ENCODE data around the gene CORO1A. TPM values are rescaled to one million over a fixed set of nuclear protein-coding genes. Genes with fewer than 3 reads are reported as not detected.

CORO1A gene
- total RNA-seq, 1 donor from 2014 or later = 10.6 TPM

DNA sequence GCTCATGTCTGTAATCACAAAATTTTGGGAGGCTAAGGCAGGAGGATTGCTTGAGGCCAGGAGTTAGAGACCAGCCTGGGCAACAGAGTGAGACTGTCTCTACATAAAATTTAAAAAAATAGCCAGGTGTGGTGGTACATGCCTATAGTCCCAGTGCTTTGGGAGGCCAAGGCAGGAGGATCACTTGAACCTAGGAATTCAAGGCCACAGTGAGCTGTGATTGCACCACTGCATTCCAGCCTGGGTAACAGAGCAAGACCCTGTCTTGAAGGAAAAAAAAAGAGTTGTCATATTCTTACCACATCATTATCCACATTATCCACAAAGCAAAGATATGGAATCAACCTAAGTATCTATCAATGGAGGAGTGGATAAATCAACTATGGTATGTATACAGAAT lies 39.4 kb upstream of the CORO1A start:
- Histone ChIP-seq H4K20me1 (ENCODE audit: low read depth) (no peaks in the 10 kb centered on the region), H3K36me3 (no peaks in the 10 kb centered on the region), H3K4me1 (no peaks in the 10 kb centered on the region), H3F3A (ENCODE audit: low read depth) (no peaks in the 10 kb centered on the region), H3K9ac (no peak overlapping the region), H3K4me3 (no peak overlapping the region), H3K4me2 (no peak overlapping the region), H2AFZ (replicated peaks) (no peak overlapping the region), H3K27ac (no peak overlapping the region), H3K9me3 (ENCODE audit: low read depth) (peaks cover under 1% of the 10 kb centered on the region), H3K79me2 (ENCODE audit: low read depth) (no peaks in the 10 kb centered on the region), H3K27me3 (no peaks in the 10 kb centered on the region)
- Mint-ChIP-seq H3K4me1 (no peaks in the 10 kb centered on the region), H3K9me3 (peaks cover 5% of the 10 kb centered on the region), H3K36me3 (no peaks in the 10 kb centered on the region), H3K4me3 (no peak overlapping the region), H3K27me3 (ENCODE audit: insufficient read depth, low read depth) (peaks cover 7% of the 10 kb centered on the region), H3K27ac (no peak overlapping the region)
- TF ChIP-seq EZH2 (IDR thresholded peaks at IDR 0.05) = no peak
- TF ChIP-seq EZH2phosphoT487 (IDR thresholded peaks at IDR 0.05) = no peak
- TF ChIP-seq, protein P1, sequence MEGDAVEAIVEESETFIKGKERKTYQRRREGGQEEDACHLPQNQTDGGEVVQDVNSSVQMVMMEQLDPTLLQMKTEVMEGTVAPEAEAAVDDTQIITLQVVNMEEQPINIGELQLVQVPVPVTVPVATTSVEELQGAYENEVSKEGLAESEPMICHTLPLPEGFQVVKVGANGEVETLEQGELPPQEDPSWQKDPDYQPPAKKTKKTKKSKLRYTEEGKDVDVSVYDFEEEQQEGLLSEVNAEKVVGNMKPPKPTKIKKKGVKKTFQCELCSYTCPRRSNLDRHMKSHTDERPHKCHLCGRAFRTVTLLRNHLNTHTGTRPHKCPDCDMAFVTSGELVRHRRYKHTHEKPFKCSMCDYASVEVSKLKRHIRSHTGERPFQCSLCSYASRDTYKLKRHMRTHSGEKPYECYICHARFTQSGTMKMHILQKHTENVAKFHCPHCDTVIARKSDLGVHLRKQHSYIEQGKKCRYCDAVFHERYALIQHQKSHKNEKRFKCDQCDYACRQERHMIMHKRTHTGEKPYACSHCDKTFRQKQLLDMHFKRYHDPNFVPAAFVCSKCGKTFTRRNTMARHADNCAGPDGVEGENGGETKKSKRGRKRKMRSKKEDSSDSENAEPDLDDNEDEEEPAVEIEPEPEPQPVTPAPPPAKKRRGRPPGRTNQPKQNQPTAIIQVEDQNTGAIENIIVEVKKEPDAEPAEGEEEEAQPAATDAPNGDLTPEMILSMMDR (IDR thresholded peaks at IDR 0.05) = no peak
- no peak for DNase-seq (ENCODE audit: low spot score)

DNA sequence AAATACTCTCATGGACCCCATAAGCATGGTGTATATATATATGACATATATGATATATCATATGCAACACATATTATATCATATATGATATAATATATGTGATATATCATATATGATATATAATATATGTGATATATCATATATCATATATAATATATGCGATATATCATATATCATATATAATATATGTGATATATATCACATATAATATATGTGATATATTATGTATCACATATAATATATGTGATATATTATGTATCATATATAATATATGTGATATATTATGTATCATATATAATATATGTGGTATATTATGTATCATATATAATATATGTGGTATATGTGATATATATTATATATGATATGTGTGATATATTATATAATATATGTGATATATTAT lies 38.5 kb upstream of the CORO1A start:
- H3K4me3 Mint-ChIP-seq = no peak overlapping the region
- no peaks in the 10 kb centered on the region for H4K20me1 ChIP-seq (ENCODE audit: low read depth)
- no peak for DNase-seq (ENCODE audit: low spot score)
- H3K27ac Mint-ChIP-seq = no peak overlapping the region
- H3K4me2 ChIP-seq = no peak overlapping the region
- peaks cover 2% of the 10 kb centered on the region for H3K36me3 Mint-ChIP-seq
- H3K9ac ChIP-seq = no peak overlapping the region
- no peak overlapping the region for H3K4me3 ChIP-seq
- H3K36me3 ChIP-seq = no peaks in the 10 kb centered on the region
- H2AFZ ChIP-seq (replicated peaks) = no peak overlapping the region
- H3K4me1 ChIP-seq = no peaks in the 10 kb centered on the region
- peaks cover 9% of the 10 kb centered on the region for H3K9me3 Mint-ChIP-seq
- H3K4me1 Mint-ChIP-seq = no peaks in the 10 kb centered on the region
- no peak overlapping the region for H3K27ac ChIP-seq
- no peaks in the 10 kb centered on the region for H3K79me2 ChIP-seq (ENCODE audit: low read depth)
- H3F3A ChIP-seq (ENCODE audit: low read depth) = no peaks in the 10 kb centered on the region
- TF ChIP-seq EZH2phosphoT487 (IDR thresholded peaks at IDR 0.05) = no peak
- no peaks in the 10 kb centered on the region for H3K27me3 ChIP-seq
- H3K27me3 Mint-ChIP-seq (ENCODE audit: insufficient read depth, low read depth) = peaks cover 4% of the 10 kb centered on the region
- peaks cover 7% of the 10 kb centered on the region for H3K9me3 ChIP-seq (ENCODE audit: low read depth)

DNA sequence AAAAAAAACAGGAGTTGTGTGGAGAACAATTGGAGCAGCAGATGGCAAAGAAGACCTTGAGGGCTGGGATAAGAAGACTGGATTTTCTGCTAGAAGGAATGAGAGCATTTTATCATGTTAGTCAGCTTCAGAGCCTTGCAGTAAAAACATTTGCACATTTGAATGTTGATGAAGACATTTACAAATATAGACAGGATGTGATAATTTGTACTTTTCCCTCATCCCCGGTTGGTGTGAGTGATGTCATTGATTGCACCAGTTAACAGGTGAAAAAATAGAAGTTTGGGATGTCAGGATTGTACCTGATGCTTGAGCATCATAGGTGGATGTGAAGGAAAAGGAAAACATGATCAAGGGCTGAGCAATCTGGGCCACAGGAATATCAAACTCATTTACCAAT lies 37.7 kb upstream of the CORO1A start:
- TF ChIP-seq, protein P1 (IDR thresholded peaks at IDR 0.05) = no peak
- TF ChIP-seq EZH2 (IDR thresholded peaks at IDR 0.05) (no peak), EZH2phosphoT487 (IDR thresholded peaks at IDR 0.05) (no peak)
- Histone ChIP-seq H3K4me2 (no peak overlapping the region), H3K36me3 (no peaks in the 10 kb centered on the region), H3K27me3 (no peaks in the 10 kb centered on the region), H4K20me1 (ENCODE audit: low read depth) (no peaks in the 10 kb centered on the region), H3K9ac (no peak overlapping the region), H2AFZ (replicated peaks) (no peak overlapping the region), H3K27ac (no peak overlapping the region), H3K4me3 (no peak overlapping the region), H3K9me3 (ENCODE audit: low read depth) (peaks cover 7% of the 10 kb centered on the region), H3K4me1 (no peaks in the 10 kb centered on the region), H3F3A (ENCODE audit: low read depth) (no peaks in the 10 kb centered on the region), H3K79me2 (ENCODE audit: low read depth) (no peaks in the 10 kb centered on the region)
- Mint-ChIP-seq H3K36me3 (peaks cover 2% of the 10 kb centered on the region), H3K9me3 (peaks cover 9% of the 10 kb centered on the region), H3K4me1 (no peaks in the 10 kb centered on the region), H3K27me3 (ENCODE audit: insufficient read depth, low read depth) (peaks cover 4% of the 10 kb centered on the region), H3K27ac (no peak overlapping the region), H3K4me3 (no peak overlapping the region)
- DNase-seq (ENCODE audit: low spot score) = no peak

DNA sequence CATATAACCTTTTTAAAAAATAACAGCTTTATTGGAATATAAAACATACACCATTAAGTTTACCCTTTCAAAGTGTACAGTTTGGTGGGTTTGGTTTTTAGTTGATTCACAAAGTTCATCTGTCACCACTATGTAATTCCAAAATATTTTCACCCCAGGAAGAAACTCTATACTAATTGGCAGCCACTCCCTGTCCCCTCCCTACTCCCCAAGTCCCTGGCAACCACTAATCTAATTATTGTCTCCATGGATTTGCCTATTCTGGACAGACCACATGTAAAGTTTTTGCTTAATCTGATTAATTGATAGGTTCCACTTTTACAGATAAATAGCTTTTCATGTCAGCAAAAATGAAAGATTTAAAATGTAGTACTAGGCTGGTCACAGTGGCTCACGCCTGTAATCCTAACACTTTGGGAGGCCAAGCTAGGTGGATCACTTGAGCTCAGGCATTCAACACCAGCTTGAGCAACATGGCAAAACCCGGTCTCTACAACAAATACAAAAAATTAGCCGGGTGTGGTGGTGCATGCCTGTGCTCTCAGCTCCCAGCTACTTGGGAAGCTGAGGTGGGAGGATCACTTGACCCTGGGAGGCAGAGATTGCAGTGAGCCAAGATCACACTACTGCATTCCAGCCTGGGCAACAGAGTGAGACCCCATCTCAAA lies 35.4 kb upstream of the CORO1A start:
- H3K36me3 ChIP-seq = no peaks in the 10 kb centered on the region
- peaks cover 7% of the 10 kb centered on the region for H3K9me3 ChIP-seq (ENCODE audit: low read depth)
- no peaks in the 10 kb centered on the region for H3F3A ChIP-seq (ENCODE audit: low read depth)
- no peak overlapping the region for H2AFZ ChIP-seq (replicated peaks)
- H3K27ac ChIP-seq = no peak overlapping the region
- H3K4me2 ChIP-seq = no peak overlapping the region
- no peak for DNase-seq (ENCODE audit: low spot score)
- H4K20me1 ChIP-seq (ENCODE audit: low read depth) = no peaks in the 10 kb centered on the region
- H3K4me3 ChIP-seq = no peak overlapping the region
- no peaks in the 10 kb centered on the region for H3K79me2 ChIP-seq (ENCODE audit: low read depth)
- H3K4me1 ChIP-seq = no peaks in the 10 kb centered on the region
- H3K9me3 Mint-ChIP-seq = peaks cover 13% of the 10 kb centered on the region
- H3K27me3 Mint-ChIP-seq (ENCODE audit: insufficient read depth, low read depth) = peaks cover 7% of the 10 kb centered on the region
- H3K9ac ChIP-seq = no peak overlapping the region
- no peak overlapping the region for H3K27ac Mint-ChIP-seq
- peaks cover 2% of the 10 kb centered on the region for H3K36me3 Mint-ChIP-seq
- TF ChIP-seq EZH2 (IDR thresholded peaks at IDR 0.05) (no peak), EZH2phosphoT487 (IDR thresholded peaks at IDR 0.05) (no peak)
- TF ChIP-seq, protein P1 (IDR thresholded peaks at IDR 0.05) = no peak
- H3K4me1 Mint-ChIP-seq = no peaks in the 10 kb centered on the region
- H3K27me3 ChIP-seq = no peaks in the 10 kb centered on the region
- H3K4me3 Mint-ChIP-seq = no peak overlapping the region
